Astrocyte of the cerebellum (primary cell): ENCODE data around the gene FAM120B.
A peak's percentile ranks its signal among the peaks of the same experiment; 100 is the strongest.

Experiments used
- DNase-seq: peaks from one replicate; pipeline ENCODE4 v3.0.0-alpha.2; 2011; ENCODE audit warnings: low read depth
- H3K4me3 ChIP-seq: 2 replicates; pipeline ENCODE4 v1.5.1; 2011; ENCODE audit warnings: mild to moderate bottlenecking, low read depth, low read length, moderate library complexity
- in situ Hi-C: cut with HindIII; loops from 2 replicates; pipeline ENCODE4 v1.10.0; 2017; ENCODE audit warnings: low sequenced_read_pairs
- TF ChIP-seq, protein P1 (sequence below): IDR thresholded peaks from 2 replicates; pipeline ENCODE4 v1.5.1; 2012; ENCODE audit warnings: low read length, low read depth, moderate library complexity, mild to moderate bottlenecking; ENCODE audit errors: missing control alignments

The FAM120B gene

DNA sequence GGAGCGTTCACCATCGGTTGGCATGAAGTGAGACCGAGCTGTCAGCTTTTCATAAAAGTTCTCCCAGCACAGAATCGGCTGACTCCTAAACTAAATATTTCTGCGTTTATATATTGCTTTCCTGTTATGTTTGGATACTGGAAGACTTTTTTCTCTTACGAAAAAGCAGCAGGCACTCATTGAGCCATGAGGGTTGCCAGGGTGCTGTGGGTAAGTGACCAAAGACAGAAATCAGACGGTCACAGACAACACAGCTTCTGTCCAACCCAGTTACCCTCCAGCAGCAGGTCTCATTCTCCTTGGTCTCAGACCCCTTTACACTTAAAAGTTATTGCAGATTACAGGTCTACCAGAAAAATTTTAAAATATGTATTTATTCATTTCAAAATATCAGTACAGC lies 113.7 kb downstream of the FAM120B start:
- TF ChIP-seq, protein P1, sequence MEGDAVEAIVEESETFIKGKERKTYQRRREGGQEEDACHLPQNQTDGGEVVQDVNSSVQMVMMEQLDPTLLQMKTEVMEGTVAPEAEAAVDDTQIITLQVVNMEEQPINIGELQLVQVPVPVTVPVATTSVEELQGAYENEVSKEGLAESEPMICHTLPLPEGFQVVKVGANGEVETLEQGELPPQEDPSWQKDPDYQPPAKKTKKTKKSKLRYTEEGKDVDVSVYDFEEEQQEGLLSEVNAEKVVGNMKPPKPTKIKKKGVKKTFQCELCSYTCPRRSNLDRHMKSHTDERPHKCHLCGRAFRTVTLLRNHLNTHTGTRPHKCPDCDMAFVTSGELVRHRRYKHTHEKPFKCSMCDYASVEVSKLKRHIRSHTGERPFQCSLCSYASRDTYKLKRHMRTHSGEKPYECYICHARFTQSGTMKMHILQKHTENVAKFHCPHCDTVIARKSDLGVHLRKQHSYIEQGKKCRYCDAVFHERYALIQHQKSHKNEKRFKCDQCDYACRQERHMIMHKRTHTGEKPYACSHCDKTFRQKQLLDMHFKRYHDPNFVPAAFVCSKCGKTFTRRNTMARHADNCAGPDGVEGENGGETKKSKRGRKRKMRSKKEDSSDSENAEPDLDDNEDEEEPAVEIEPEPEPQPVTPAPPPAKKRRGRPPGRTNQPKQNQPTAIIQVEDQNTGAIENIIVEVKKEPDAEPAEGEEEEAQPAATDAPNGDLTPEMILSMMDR, result no peak
- in situ Hi-C loops, result no loop called here
- DNase-seq, result no peak
- no peak overlapping the region for H3K4me3 ChIP-seq

DNA sequence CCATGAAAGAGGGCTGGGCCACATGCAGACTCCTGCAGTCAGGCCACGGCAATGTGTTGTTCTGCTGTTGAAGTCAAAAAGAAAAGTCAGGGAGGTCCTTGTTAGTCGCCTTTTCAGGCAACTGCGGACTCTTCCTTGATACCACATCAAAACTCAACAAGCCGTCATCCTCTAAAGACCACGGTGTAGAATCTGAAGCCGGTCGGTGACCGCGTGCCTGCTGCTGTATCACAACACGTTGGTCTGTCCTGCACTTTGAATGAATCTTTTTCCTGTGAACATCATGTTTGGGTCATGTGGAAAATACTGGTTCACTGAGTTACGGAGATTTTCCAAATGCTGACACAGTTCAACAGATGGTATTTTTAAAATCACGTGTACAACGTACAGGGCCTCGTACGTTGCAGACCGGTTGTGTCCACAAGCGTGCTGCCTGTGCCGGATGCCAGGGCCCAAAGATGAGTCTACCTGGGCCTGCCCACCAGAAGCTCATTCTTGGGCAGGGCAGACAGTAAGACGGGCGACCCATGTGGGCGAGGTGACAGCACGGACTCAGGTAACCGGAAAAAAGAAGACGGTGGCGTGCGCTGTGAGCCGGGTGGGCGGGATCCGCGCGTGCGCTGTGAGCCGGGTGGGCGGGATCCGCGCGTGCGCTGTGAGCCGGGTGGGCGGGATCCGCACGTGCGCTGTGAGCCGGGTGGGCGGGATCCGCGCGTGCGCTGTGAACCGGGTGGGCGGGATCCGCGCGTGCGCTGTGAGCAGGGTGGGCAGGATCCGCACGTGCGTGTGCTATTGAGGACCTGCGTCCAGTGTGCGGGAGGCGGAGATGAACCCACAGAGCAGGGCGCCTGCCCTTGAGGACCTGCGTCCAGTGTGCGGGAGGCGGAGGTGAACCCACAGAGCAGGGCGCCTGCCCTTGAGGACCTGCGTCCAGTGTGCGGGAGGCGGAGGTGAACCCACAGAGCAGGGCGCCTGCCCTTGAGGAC lies 114.5 kb downstream of the FAM120B start:
- TF ChIP-seq, protein P1, result no peak
- in situ Hi-C loops, result no loop called here
- H3K4me3 ChIP-seq, result no peak overlapping the region
- no peak for DNase-seq

DNA sequence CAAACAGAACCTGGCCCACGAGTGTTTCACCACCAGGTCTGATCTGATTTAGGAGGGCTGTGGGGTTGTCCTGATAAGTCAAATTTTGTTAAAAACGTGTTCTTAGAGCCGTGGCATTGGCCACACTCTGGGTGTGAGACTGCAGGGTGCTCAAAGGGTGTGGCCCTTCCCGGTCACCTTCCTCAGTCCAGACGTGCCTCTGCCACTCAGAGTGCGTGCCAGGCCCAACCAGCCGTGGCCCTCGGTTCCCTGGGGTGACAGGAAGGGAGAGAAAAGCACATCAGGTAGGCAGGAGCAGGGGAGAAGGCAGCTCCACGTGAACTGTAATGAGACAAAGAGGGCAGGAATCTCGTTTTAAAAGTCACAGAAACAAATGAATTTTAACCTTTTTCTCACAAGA lies 115.4 kb downstream of the FAM120B start:
- DNase-seq, result no peak
- no peak overlapping the region for H3K4me3 ChIP-seq
- TF ChIP-seq, protein P1, result no peak
- in situ Hi-C loops, result no loop called here

DNA sequence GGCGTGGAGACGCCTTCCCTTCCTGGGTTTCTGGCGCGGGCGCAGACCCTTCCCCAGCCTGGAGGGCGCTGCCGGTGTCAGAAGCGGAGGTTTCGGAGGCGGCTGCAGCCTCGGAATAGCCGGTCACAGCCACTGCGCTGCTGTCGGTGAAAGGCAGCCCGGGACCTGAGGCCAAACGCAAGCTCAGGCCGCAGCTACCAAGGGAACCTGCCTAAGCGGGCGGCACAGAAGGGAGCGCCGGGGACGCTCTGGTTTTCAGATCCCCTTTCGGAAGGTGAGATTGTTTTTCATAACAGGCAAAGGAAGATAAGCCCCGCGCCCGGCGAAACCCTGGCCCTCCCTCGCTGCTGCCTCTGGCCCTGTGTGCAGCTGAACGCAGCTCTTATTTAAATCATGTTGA lies 116.5 kb downstream of the FAM120B start:
- TF ChIP-seq, protein P1, result no peak
- H3K4me3 ChIP-seq, result no peak overlapping the region
- no peak for DNase-seq
- in situ Hi-C loops, result no loop called here

DNA sequence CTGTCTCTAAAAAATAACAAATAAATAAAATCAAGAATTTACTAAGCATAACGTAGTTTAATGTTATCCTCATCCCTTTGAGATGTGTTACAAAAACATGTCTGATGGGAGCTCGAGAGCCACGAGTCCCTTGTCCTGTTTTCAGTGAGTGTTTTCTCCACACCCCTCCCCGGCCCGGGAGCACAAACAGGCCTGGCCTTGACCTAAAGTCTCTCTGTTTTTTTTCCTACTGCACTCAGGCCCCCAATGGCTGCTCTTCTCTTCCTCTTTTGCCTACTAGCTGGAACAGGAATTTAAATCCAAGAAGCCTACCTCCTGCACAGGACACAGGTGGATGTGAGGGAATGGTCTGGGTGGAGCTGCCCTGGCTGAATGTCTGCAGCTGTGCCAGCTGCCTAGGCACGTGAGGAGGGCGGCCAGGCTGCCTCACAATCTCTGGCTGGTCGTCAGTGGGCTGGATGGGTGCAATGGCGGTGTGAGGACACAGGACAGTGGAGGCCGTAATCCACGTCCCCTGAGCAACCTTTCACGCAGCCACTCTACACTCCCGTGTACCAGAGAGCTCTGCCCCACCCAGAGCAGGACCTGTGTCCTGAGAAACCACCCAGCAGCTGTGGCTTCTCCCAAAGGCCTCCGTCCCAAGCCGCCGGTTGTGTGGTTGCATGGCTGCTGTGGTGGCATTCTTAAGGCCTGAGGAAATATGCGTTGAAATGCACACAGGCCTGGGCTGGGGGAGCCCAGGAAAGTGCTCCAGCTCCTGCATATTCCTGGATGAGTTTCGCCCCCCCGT lies 117.5 kb downstream of the FAM120B start:
- TF ChIP-seq, protein P1, result no peak
- peak; percentile 26 for DNase-seq
- no peak overlapping the region for H3K4me3 ChIP-seq
- in situ Hi-C loops, result no loop called here

DNA sequence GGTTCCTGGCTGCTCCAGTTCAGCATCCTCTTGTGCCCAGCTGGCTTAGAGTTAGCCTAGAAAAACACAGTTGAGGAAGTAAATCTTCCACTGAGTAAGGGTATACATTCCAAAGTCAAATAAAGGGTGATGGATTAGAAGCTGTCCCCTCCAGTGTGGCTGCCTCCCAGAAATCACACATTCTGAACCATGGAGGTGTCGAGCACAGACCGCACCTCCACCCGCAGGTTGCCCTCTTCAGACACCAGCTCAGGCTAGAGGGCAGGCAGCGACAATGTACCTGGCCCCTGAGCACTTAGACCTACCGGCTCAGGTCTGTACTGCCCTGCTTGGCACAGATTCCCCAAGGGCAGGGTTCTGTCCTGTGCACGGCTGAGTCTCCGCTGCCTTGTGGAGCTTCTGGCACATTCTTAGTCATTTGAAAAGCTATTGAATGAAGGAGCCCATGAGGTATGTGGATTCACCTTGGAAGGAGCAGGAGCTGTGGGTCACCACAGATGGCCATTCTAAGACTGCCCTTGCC lies 118.1 kb downstream of the FAM120B start:
- TF ChIP-seq, protein P1, result no peak
- no peak for DNase-seq
- in situ Hi-C loops, result no loop called here
- H3K4me3 ChIP-seq, result no peak overlapping the region
